Epithelial cell of proximal tubule (primary cell): ENCODE results near the gene FAAP24. TPM values are rescaled to one million over a fixed set of nuclear protein-coding genes. Genes with fewer than 3 reads are reported as not detected.
"Not testable (repeated sequence)": the region's sequence is repeated elsewhere in the genome, so short reads cannot be mapped to it uniquely, and the experiment has no call there.

ENCODE experiments used
- DNase-seq: peaks from one replicate; pipeline ENCODE4 v3.0.0-alpha.2; 2011; ENCODE audit warnings: low read depth
- H3K4me3 ChIP-seq: 2 replicates; pipeline ENCODE4 v1.5.1; 2011; ENCODE audit warnings: low read depth, mild to moderate bottlenecking, low read length
- CTCF ChIP-seq: conservative IDR thresholded peaks from 2 replicates; pipeline ENCODE4 v1.5.1; 2012; ENCODE audit warnings: low read depth, mild to moderate bottlenecking, low read length
- total RNA-seq: library from RNA; depleted of rRNA; stranded (reverse); fragments of >200 nt; gene quantifications from 2 replicates; pipeline ENCODE4 v1.2.3, GENCODE V29; 2015

FAAP24 gene
- total RNA-seq, 1 donor from 2014 or later: 3.2 TPM

- H3K4me3 ChIP-seq: no peak overlapping the region
- no peak for DNase-seq
- TF ChIP-seq CTCF: no peak
Observed at GRCh38 chr19:32945260-32945659, 26.8 kb upstream of the FAAP24 start.

- no peak overlapping the region for H3K4me3 ChIP-seq
- DNase-seq: no peak
- TF ChIP-seq CTCF: no peak
Observed at GRCh38 chr19:32966750-32967149, 5.3 kb upstream of the FAAP24 start.

- no peak for DNase-seq
- no peak overlapping the region for H3K4me3 ChIP-seq
- TF ChIP-seq CTCF: no peak
Observed at GRCh38 chr19:32969549-32969948, 2.5 kb upstream of the FAAP24 start.

- DNase-seq: no peak
- peak overlapping the region; percentile 78 for H3K4me3 ChIP-seq
- no peak for TF ChIP-seq CTCF
Observed at GRCh38 chr19:32971012-32971595, 938 bp upstream of the FAAP24 start.

- H3K4me3 ChIP-seq: no peak overlapping the region
- TF ChIP-seq CTCF: peak; percentile 80
- DNase-seq: no peak
Observed at GRCh38 chr19:32976223-32976805, 4.3 kb downstream of the FAAP24 start.

GRCh38 chr19:32977280-32977679 lies 5.2 kb downstream of the FAAP24 start:
- no peak overlapping the region for H3K4me3 ChIP-seq
- no peak for TF ChIP-seq CTCF
- no peak for DNase-seq

- H3K4me3 ChIP-seq, DNase-seq: not testable (repeated sequence)
Observed at GRCh38 chr19:32977813-32978212, 5.8 kb downstream of the FAAP24 start.

GRCh38 chr19:32979807-32980206 lies 7.8 kb downstream of the FAAP24 start:
- not testable (repeated sequence) for DNase-seq, H3K4me3 ChIP-seq

GRCh38 chr19:32982488-32982887 lies 10.4 kb downstream of the FAAP24 start:
- not testable (repeated sequence) for DNase-seq, H3K4me3 ChIP-seq

GRCh38 chr19:32988254-32988653 lies 16.2 kb downstream of the FAAP24 start:
- H3K4me3 ChIP-seq, DNase-seq: not testable (repeated sequence)
